ENCODE data around the gene AFF3.
"Not testable (repeated sequence)": the region's sequence is repeated elsewhere in the genome, so short reads cannot be mapped to it uniquely, and the experiment has no call there.

The AFF3 gene

DNA sequence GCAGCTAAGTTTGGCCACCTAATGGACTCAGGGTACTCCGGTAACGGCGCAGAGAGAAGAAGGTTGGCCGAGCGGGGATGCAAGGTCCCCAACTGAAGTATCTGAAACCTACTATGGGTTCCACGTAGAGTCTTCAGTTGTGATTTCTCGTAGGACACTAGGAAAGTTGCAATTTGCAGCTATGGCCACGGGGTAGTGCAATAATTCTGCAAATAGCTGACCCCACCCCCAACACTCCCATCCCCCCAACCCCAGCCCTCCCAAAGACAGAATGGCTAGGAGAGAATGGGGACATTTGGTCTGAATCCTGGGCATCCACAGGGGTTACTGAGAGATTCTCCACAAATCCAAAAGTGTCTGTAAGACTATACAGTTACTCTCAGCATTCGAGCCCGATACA, 46.5 kb downstream of the AFF3 start:
- not testable (repeated sequence) for H2BK15ac ChIP-seq (ENCODE audit: low read depth, poor library complexity, severe bottlenecking); H3K27me3 ChIP-seq (ENCODE audit: control insufficient read depth in 1 of 2, insufficient read depth in 1 of 2, low read length in 2 of 2); H3K9me3 ChIP-seq (ENCODE audit: control insufficient read depth, low read length); DNase-seq; H3K4ac ChIP-seq (ENCODE audit: low read depth in 1 of 2, low read length in 2 of 2); H3K4me2 ChIP-seq (ENCODE audit: low read length, poor library complexity, severe bottlenecking); H3K23ac ChIP-seq (ENCODE audit: low read length in 2 of 2); H3K4me3 ChIP-seq (ENCODE audit: insufficient read depth in 1 of 2, low read depth in 1 of 2, low read length in 2 of 2); H2AFZ ChIP-seq (ENCODE audit: low read depth, low read length); H3K9ac ChIP-seq (ENCODE audit: low read length); H2BK120ac ChIP-seq (ENCODE audit: low read depth, low read length); H2BK5ac ChIP-seq (ENCODE audit: low read depth, low read length, poor library complexity, severe bottlenecking); H3K36me3 ChIP-seq (ENCODE audit: control insufficient read depth in 1 of 2, insufficient read depth in 2 of 2, low read depth in 1 of 2, low read length in 2 of 2); H3K27ac ChIP-seq (ENCODE audit: low read length, poor library complexity, severe bottlenecking); H4K8ac ChIP-seq (ENCODE audit: low read length); H3K18ac ChIP-seq (ENCODE audit: low read depth in 1 of 2, low read length in 2 of 2); H4K91ac ChIP-seq (ENCODE audit: low read length); H3K4me1 ChIP-seq (ENCODE audit: control insufficient read depth, insufficient read depth, low read depth, low read length); H2BK12ac ChIP-seq (ENCODE audit: low read length in 2 of 2); H3K14ac ChIP-seq (ENCODE audit: low read length in 2 of 2); H2AK5ac ChIP-seq (ENCODE audit: low read length, severe bottlenecking); H3K79me1 ChIP-seq (replicated peaks; ENCODE audit: low read length, poor library complexity, severe bottlenecking)
- 100% methylated on average over 3 of the region's 10 CpGs for WGBS

DNA sequence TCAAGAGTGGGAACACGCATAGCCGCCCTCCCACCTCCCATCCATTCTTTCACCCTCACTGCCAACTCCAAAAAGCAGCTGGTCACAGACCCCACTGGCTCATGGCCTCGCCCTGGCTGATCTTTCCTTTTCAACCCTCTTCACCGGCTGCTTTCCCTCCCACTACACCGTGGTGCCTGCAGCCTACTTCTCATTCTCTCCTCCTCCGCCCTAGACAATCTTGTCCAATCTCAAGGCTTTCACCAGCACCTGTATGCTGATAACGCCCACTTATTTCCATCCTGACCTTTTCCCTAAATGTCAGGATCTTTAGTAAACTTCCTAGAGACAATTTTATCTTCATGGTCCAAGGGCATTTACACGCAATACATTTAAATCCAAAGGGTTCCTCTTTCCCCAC, 50.6 kb downstream of the AFF3 start:
- not testable (repeated sequence) for H3K18ac ChIP-seq (ENCODE audit: low read depth in 1 of 2, low read length in 2 of 2); H2BK120ac ChIP-seq (ENCODE audit: low read depth, low read length); H3K4me2 ChIP-seq (ENCODE audit: low read length, poor library complexity, severe bottlenecking); H2AK5ac ChIP-seq (ENCODE audit: low read length, severe bottlenecking); H3K27ac ChIP-seq (ENCODE audit: low read length, poor library complexity, severe bottlenecking); H3K4me1 ChIP-seq (ENCODE audit: control insufficient read depth, insufficient read depth, low read depth, low read length); H3K4me3 ChIP-seq (ENCODE audit: insufficient read depth in 1 of 2, low read depth in 1 of 2, low read length in 2 of 2); H3K79me1 ChIP-seq (replicated peaks; ENCODE audit: low read length, poor library complexity, severe bottlenecking); H3K9me3 ChIP-seq (ENCODE audit: control insufficient read depth, low read length); H3K4ac ChIP-seq (ENCODE audit: low read depth in 1 of 2, low read length in 2 of 2); H2BK5ac ChIP-seq (ENCODE audit: low read depth, low read length, poor library complexity, severe bottlenecking); DNase-seq; H2AFZ ChIP-seq (ENCODE audit: low read depth, low read length); H3K9ac ChIP-seq (ENCODE audit: low read length); H4K8ac ChIP-seq (ENCODE audit: low read length); H3K14ac ChIP-seq (ENCODE audit: low read length in 2 of 2); H4K91ac ChIP-seq (ENCODE audit: low read length); H3K36me3 ChIP-seq (ENCODE audit: control insufficient read depth in 1 of 2, insufficient read depth in 2 of 2, low read depth in 1 of 2, low read length in 2 of 2); H2BK12ac ChIP-seq (ENCODE audit: low read length in 2 of 2); H3K27me3 ChIP-seq (ENCODE audit: control insufficient read depth in 1 of 2, insufficient read depth in 1 of 2, low read length in 2 of 2); H3K23ac ChIP-seq (ENCODE audit: low read length in 2 of 2); H2BK15ac ChIP-seq (ENCODE audit: low read depth, poor library complexity, severe bottlenecking)
- 98% methylated on average over 5 of the region's 8 CpGs for WGBS

DNA sequence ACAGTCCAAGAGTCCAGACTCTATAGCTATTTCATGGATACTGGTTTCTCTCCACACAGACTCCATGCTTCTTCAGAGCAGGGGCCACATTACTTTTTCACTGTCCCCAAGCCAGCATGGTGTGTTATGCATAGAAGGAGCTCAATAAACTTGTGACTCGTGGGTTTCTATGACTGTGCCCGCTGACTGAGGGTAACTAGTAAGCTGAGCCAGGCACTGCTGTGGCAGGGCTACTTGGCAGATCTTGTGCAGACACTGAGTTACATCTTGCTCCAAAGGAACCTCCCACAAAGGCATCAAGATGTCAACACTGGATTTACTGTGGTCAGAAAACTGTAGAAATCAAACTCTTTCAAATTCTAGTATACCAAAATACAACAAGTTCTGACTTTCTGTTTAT, 56.6 kb downstream of the AFF3 start:
- not testable (repeated sequence) for H4K91ac ChIP-seq (ENCODE audit: low read length); H3K9ac ChIP-seq (ENCODE audit: low read length)

DNA sequence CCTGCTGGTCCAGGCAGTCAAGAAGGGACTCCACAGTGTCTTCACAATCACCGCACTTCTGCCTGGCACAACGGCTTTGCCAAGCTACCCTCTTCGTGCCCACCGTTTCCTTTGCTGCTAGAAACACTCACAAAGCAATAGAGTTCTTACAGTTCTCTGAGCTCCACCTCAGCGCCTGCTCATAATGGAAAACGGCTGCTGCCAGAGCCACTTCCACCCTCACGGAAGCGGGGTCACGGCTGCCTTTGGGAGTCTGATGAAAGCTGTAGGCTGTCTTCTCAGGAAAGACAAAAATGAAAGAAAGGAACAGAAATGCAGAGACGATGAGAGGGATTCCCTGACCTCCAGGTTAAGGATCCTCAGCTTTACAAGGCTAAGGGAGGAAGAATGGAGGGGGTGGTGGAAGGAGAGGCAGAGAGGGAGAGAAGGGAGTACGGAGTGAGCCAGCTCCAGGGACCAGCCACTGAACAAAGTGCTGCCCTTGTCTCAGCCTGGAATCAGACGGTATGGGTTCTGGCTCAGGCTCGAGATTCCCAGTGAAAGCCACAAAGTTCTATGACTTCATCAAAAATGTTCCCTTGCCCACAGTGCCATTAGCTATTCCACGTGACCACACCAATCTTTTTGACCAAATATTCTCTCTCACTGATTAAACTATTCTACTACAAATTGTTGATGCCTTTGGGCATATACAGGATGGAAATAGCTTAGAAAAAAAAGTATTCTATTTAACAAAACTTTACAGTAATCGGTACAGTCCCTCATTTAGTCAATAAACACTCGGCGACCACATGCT, 58.8 kb downstream of the AFF3 start:
- H3K14ac ChIP-seq (ENCODE audit: low read length in 2 of 2); H3K23ac ChIP-seq (ENCODE audit: low read length in 2 of 2); H2BK120ac ChIP-seq (ENCODE audit: low read depth, low read length); H3K27ac ChIP-seq (ENCODE audit: low read length, poor library complexity, severe bottlenecking); H3K36me3 ChIP-seq (ENCODE audit: control insufficient read depth in 1 of 2, insufficient read depth in 2 of 2, low read depth in 1 of 2, low read length in 2 of 2); H2BK12ac ChIP-seq (ENCODE audit: low read length in 2 of 2); H3K4me2 ChIP-seq (ENCODE audit: low read length, poor library complexity, severe bottlenecking); H3K79me1 ChIP-seq (replicated peaks; ENCODE audit: low read length, poor library complexity, severe bottlenecking); H2AK5ac ChIP-seq (ENCODE audit: low read length, severe bottlenecking); H3K9me3 ChIP-seq (ENCODE audit: control insufficient read depth, low read length); H3K18ac ChIP-seq (ENCODE audit: low read depth in 1 of 2, low read length in 2 of 2); H4K91ac ChIP-seq (ENCODE audit: low read length); H2AFZ ChIP-seq (ENCODE audit: low read depth, low read length); H2BK15ac ChIP-seq (ENCODE audit: low read depth, poor library complexity, severe bottlenecking); H4K8ac ChIP-seq (ENCODE audit: low read length); H3K9ac ChIP-seq (ENCODE audit: low read length); DNase-seq; H3K4me3 ChIP-seq (ENCODE audit: insufficient read depth in 1 of 2, low read depth in 1 of 2, low read length in 2 of 2); H2BK5ac ChIP-seq (ENCODE audit: low read depth, low read length, poor library complexity, severe bottlenecking); H3K4ac ChIP-seq (ENCODE audit: low read depth in 1 of 2, low read length in 2 of 2); H3K4me1 ChIP-seq (ENCODE audit: control insufficient read depth, insufficient read depth, low read depth, low read length); H3K27me3 ChIP-seq (ENCODE audit: control insufficient read depth in 1 of 2, insufficient read depth in 1 of 2, low read length in 2 of 2): not testable (repeated sequence)
- WGBS, result 97% methylated on average over 8 of the region's 17 CpGs

More for the DNA sequence above, 56.6 kb downstream of the AFF3 start:
- H3K4me2 ChIP-seq (ENCODE audit: low read length, poor library complexity, severe bottlenecking); H3K36me3 ChIP-seq (ENCODE audit: control insufficient read depth in 1 of 2, insufficient read depth in 2 of 2, low read depth in 1 of 2, low read length in 2 of 2); H4K8ac ChIP-seq (ENCODE audit: low read length); H3K27me3 ChIP-seq (ENCODE audit: control insufficient read depth in 1 of 2, insufficient read depth in 1 of 2, low read length in 2 of 2); H2BK12ac ChIP-seq (ENCODE audit: low read length in 2 of 2); H3K18ac ChIP-seq (ENCODE audit: low read depth in 1 of 2, low read length in 2 of 2); H2AFZ ChIP-seq (ENCODE audit: low read depth, low read length); DNase-seq; H2BK120ac ChIP-seq (ENCODE audit: low read depth, low read length); H3K27ac ChIP-seq (ENCODE audit: low read length, poor library complexity, severe bottlenecking); H3K4me1 ChIP-seq (ENCODE audit: control insufficient read depth, insufficient read depth, low read depth, low read length); H3K4me3 ChIP-seq (ENCODE audit: insufficient read depth in 1 of 2, low read depth in 1 of 2, low read length in 2 of 2); H2BK5ac ChIP-seq (ENCODE audit: low read depth, low read length, poor library complexity, severe bottlenecking); H3K14ac ChIP-seq (ENCODE audit: low read length in 2 of 2); H3K4ac ChIP-seq (ENCODE audit: low read depth in 1 of 2, low read length in 2 of 2); H3K23ac ChIP-seq (ENCODE audit: low read length in 2 of 2); H3K79me1 ChIP-seq (replicated peaks; ENCODE audit: low read length, poor library complexity, severe bottlenecking); H2BK15ac ChIP-seq (ENCODE audit: low read depth, poor library complexity, severe bottlenecking); H2AK5ac ChIP-seq (ENCODE audit: low read length, severe bottlenecking); H3K9me3 ChIP-seq (ENCODE audit: control insufficient read depth, low read length): not testable (repeated sequence)
- no CpG with 5 or more reads among the region's 2 CpGs for WGBS

Data from mesenchymal stem cell (in vitro differentiated cells and primary cell).